OCI-LY7 (cell line): ENCODE data around the gene MTARC2.

Experiments used
- EZH2phosphoT487 ChIP-seq: fragments of 200-600 bp; sonication (generic); IDR thresholded peaks from 2 replicates; pipeline ENCODE4 v1.6.1; 2018; ENCODE audit warnings: low read depth, borderline replicate concordance, mild to moderate bottlenecking, mixed run types, antibody characterized with exemption, low read length, moderate library complexity, mixed read lengths
- TF ChIP-seq, protein P1 (sequence below): fragments of 200-600 bp; sonication (generic); conservative IDR thresholded peaks from 2 replicates; pipeline ENCODE4 v1.5.1; 2014; ENCODE audit warnings: mild to moderate bottlenecking, antibody characterized with exemption, low read length, moderate library complexity, mixed read lengths

DNA sequence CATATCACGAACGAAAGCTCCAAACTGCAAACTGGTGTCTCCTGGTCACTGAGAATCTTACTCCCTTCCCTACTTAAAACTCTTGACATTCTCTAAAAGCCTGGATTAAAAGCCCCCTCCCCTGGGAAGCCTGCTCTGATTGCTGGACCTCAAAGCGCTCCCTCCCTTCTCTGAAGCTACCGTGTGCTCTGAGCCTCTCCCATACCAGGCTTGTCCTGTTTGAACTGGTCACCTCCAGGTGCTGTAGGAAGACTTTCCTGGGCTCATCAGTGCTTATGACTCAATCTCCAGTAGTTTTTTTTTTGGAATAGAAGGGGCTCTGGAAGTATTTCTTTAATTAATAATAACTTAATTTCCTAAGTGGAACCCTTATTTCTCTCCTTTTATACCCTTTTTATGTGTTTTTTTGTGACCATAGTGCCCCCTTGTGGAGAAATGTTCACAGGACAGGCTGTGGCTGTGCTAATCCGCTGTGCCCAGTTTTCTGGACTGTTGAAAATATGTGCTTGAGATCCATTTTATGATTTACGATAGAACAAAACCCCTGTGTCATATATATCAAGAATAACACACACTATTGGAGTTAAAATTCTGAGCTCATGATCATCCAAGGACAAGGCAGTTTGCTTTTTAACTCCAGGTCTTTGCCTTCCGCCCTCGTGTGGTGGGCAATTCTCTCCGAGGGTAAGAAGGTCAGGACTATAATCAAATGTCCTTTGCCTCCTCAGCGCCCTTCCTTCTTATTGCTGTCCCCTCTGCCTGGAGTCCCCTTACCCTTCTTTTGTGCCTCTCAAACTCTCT lies 55.5 kb downstream of the MTARC2 start:
- TF ChIP-seq, protein P1, sequence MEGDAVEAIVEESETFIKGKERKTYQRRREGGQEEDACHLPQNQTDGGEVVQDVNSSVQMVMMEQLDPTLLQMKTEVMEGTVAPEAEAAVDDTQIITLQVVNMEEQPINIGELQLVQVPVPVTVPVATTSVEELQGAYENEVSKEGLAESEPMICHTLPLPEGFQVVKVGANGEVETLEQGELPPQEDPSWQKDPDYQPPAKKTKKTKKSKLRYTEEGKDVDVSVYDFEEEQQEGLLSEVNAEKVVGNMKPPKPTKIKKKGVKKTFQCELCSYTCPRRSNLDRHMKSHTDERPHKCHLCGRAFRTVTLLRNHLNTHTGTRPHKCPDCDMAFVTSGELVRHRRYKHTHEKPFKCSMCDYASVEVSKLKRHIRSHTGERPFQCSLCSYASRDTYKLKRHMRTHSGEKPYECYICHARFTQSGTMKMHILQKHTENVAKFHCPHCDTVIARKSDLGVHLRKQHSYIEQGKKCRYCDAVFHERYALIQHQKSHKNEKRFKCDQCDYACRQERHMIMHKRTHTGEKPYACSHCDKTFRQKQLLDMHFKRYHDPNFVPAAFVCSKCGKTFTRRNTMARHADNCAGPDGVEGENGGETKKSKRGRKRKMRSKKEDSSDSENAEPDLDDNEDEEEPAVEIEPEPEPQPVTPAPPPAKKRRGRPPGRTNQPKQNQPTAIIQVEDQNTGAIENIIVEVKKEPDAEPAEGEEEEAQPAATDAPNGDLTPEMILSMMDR = peak; percentile 85
- no peak for TF ChIP-seq EZH2phosphoT487
